ENCODE data around the gene HGS.

GRCh38 chr17:81635973-81636504, 47.8 kb upstream of the HGS start:
- TF ChIP-seq POLR2AphosphoS5 (IDR thresholded peaks at IDR 0.05; ENCODE audit: low read depth, low read length): no peak
- TF ChIP-seq REST (IDR thresholded peaks at IDR 0.05; ENCODE audit: insufficient read depth in 1 of 2, low read depth in 2 of 2, low read length in 1 of 2): no peak
- TF ChIP-seq, protein P1, sequence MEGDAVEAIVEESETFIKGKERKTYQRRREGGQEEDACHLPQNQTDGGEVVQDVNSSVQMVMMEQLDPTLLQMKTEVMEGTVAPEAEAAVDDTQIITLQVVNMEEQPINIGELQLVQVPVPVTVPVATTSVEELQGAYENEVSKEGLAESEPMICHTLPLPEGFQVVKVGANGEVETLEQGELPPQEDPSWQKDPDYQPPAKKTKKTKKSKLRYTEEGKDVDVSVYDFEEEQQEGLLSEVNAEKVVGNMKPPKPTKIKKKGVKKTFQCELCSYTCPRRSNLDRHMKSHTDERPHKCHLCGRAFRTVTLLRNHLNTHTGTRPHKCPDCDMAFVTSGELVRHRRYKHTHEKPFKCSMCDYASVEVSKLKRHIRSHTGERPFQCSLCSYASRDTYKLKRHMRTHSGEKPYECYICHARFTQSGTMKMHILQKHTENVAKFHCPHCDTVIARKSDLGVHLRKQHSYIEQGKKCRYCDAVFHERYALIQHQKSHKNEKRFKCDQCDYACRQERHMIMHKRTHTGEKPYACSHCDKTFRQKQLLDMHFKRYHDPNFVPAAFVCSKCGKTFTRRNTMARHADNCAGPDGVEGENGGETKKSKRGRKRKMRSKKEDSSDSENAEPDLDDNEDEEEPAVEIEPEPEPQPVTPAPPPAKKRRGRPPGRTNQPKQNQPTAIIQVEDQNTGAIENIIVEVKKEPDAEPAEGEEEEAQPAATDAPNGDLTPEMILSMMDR (IDR thresholded peaks at IDR 0.05): no peak
- no peak for TF ChIP-seq TCF7L2 (IDR thresholded peaks at IDR 0.05; ENCODE audit: low read depth, low read length)

Measured in Panc1 (cell line).